Kidney epithelial cell (primary cell): ENCODE data around the gene PCDHAC2. TPM values are rescaled to one million over a fixed set of nuclear protein-coding genes. Genes with fewer than 3 reads are reported as not detected.
A peak's percentile ranks its signal among the peaks of the same experiment; 100 is the strongest.

ENCODE experiments used
- DNase-seq: peaks from one replicate; pipeline ENCODE4 v3.0.0-alpha.2; 2010; ENCODE audit warnings: low read depth
- H3K27me3 ChIP-seq: 2 replicates; pipeline ENCODE4 v1.6.0; 2011; ENCODE audit warnings: low read length; ENCODE audit not compliant: control insufficient read depth, insufficient read depth
- H3K36me3 ChIP-seq: 2 replicates; pipeline ENCODE4 v1.5.1; 2011; ENCODE audit warnings: low read length; ENCODE audit not compliant: control insufficient read depth, insufficient read depth
- H3K4me3 ChIP-seq: 2 replicates; pipeline ENCODE4 v1.5.1; 2011; ENCODE audit warnings: low read depth, mild to moderate bottlenecking, control low read depth, low read length
- CTCF ChIP-seq: IDR thresholded peaks from 2 replicates; pipeline ENCODE4 v1.5.1; 2011; ENCODE audit warnings: mild to moderate bottlenecking, moderate library complexity, low read length, control low read depth, inconsistent platforms; ENCODE audit not compliant: insufficient read depth, poor library complexity, severe bottlenecking
- total RNA-seq: library from RNA; depleted of rRNA; stranded (reverse); fragments of >200 nt; gene quantifications from 2 replicates; pipeline ENCODE4 v1.2.3, GENCODE V29; 2015

PCDHAC2 gene
- total RNA-seq, 1 donor from 2014 or later: 0.92 TPM

- DNase-seq: no peak
- no peaks in the 10 kb centered on the region for H3K27me3 ChIP-seq
These were observed 23.2 kb downstream of the PCDHAC2 start for GRCh38 chr5:140989254-140990020.

GRCh38 chr5:140992828-140993227, 26.6 kb downstream of the PCDHAC2 start:
- H3K27me3 ChIP-seq: no peaks in the 10 kb centered on the region
- no peak for DNase-seq
- no peak overlapping the region for H3K4me3 ChIP-seq
- no peaks in the 10 kb centered on the region for H3K36me3 ChIP-seq
- TF ChIP-seq CTCF: no peak

More at GRCh38 chr5:140989254-140990020, 23.2 kb downstream of the PCDHAC2 start:
- Histone ChIP-seq H3K36me3 (no peaks in the 10 kb centered on the region), H3K4me3 (no peak overlapping the region)
- TF ChIP-seq CTCF: no peak

- Histone ChIP-seq H3K4me3 (no peak overlapping the region), H3K36me3 (no peaks in the 10 kb centered on the region), H3K27me3 (no peaks in the 10 kb centered on the region)
- no peak for TF ChIP-seq CTCF
- DNase-seq: no peak
These were observed 29.8 kb downstream of the PCDHAC2 start for GRCh38 chr5:140996060-140996459.

- Histone ChIP-seq H3K27me3 (no peaks in the 10 kb centered on the region), H3K4me3 (no peak overlapping the region), H3K36me3 (no peaks in the 10 kb centered on the region)
- no peak for DNase-seq
- TF ChIP-seq CTCF: no peak
These were observed 32.7 kb downstream of the PCDHAC2 start for GRCh38 chr5:140998921-140999410.

GRCh38 chr5:141001446-141001843, 35.2 kb downstream of the PCDHAC2 start:
- DNase-seq: no peak
- H3K4me3 ChIP-seq: peak overlapping the region; percentile 31
- H3K36me3 ChIP-seq: no peaks in the 10 kb centered on the region
- no peak for TF ChIP-seq CTCF
- H3K27me3 ChIP-seq: no peaks in the 10 kb centered on the region
